ENCODE data around the gene ANO1. TPM values are rescaled to one million over a fixed set of nuclear protein-coding genes. Genes with fewer than 3 reads are reported as not detected.
"Not testable (repeated sequence)": the region's sequence is repeated elsewhere in the genome, so short reads cannot be mapped to it uniquely, and the experiment has no call there.

Gene ANO1
- total RNA-seq, 3 donors from 2014 or later, result 3.7 to 95.0 (median 53.7) TPM

- TF ChIP-seq POLR2A (IDR thresholded peaks at IDR 0.05), result no peak
- TF ChIP-seq CTCF (IDR thresholded peaks at IDR 0.05), result no peak
- no peak for TF ChIP-seq POLR2AphosphoS5 (IDR thresholded peaks at IDR 0.05)
- no peak overlapping the region for H3K27ac ChIP-seq
- H3K9me3 ChIP-seq, result no peaks in the 10 kb centered on the region
- H3K27me3 ChIP-seq, result no peaks in the 10 kb centered on the region
- no peak overlapping the region for H3K4me3 ChIP-seq
- peaks cover 5% of the 10 kb centered on the region for H3K36me3 ChIP-seq
- no peak for DNase-seq (ENCODE audit: low spot score in 2 of 2)
- H3K4me1 ChIP-seq, result peaks cover 6 to 15% of the 10 kb centered on the region in 2 donors
- intact Hi-C loops (cut with DNase I; ENCODE audit: low total_unique reads), result loop anchor here (10.0 kb wide), 1 partner anchor 47 kb away; no protein-coding TSS in a partner anchor
Measured at GRCh38 chr11:70207531-70208131, 129.5 kb downstream of the ANO1 start.

GRCh38 chr11:70209391-70209912 lies 131.3 kb downstream of the ANO1 start:
- no peak for DNase-seq (ENCODE audit: low spot score in 2 of 2)
- TF ChIP-seq POLR2AphosphoS5 (IDR thresholded peaks at IDR 0.05), result no peak
- no peak for TF ChIP-seq CTCF (IDR thresholded peaks at IDR 0.05)
- TF ChIP-seq POLR2A (IDR thresholded peaks at IDR 0.05), result no peak
- intact Hi-C loops (cut with DNase I; ENCODE audit: low total_unique reads), result loop anchor here (10.0 kb wide), 1 partner anchor 45 kb away; no protein-coding TSS in a partner anchor
- Histone ChIP-seq H3K9me3 (no peaks in the 10 kb centered on the region), H3K27ac (peak overlapping the region; percentile 1 to 61), H3K4me3 (no peak overlapping the region), H3K4me1 (peaks cover under 1 to 12% of the 10 kb centered on the region in 2 donors), H3K27me3 (no peaks in the 10 kb centered on the region), H3K36me3 (peaks cover 5% of the 10 kb centered on the region)

GRCh38 chr11:70210051-70210501 lies 132.0 kb downstream of the ANO1 start:
- no peak for DNase-seq (ENCODE audit: low spot score in 2 of 2)
- peaks cover 5% of the 10 kb centered on the region for H3K36me3 ChIP-seq
- peaks cover 0 to 6% of the 10 kb centered on the region in 2 donors for H3K4me1 ChIP-seq
- TF ChIP-seq POLR2AphosphoS5 (IDR thresholded peaks at IDR 0.05), result no peak
- TF ChIP-seq CTCF (IDR thresholded peaks at IDR 0.05), result no peak
- no peak for TF ChIP-seq POLR2A (IDR thresholded peaks at IDR 0.05)
- no peaks in the 10 kb centered on the region for H3K9me3 ChIP-seq
- no peaks in the 10 kb centered on the region for H3K27me3 ChIP-seq
- H3K4me3 ChIP-seq, result no peak overlapping the region
- intact Hi-C loops (cut with DNase I; ENCODE audit: low total_unique reads), result no loop called here
- H3K27ac ChIP-seq, result peak overlapping the region; percentile 1 to 61

GRCh38 chr11:70210530-70210929 lies 132.4 kb downstream of the ANO1 start:
- Histone ChIP-seq H3K4me3 (no peak overlapping the region), H3K9me3 (no peaks in the 10 kb centered on the region), H3K36me3 (peaks cover 5% of the 10 kb centered on the region), H3K4me1 (peaks cover 0 to 1% of the 10 kb centered on the region in 2 donors), H3K27ac (peak overlapping the region in 1 of 2 donors; percentile 30), H3K27me3 (no peaks in the 10 kb centered on the region)
- TF ChIP-seq CTCF (IDR thresholded peaks at IDR 0.05), result no peak
- no peak for TF ChIP-seq POLR2AphosphoS5 (IDR thresholded peaks at IDR 0.05)
- TF ChIP-seq POLR2A (IDR thresholded peaks at IDR 0.05), result no peak
- DNase-seq (ENCODE audit: low spot score in 2 of 2), result no peak
- intact Hi-C loops (cut with DNase I; ENCODE audit: low total_unique reads), result no loop called here

GRCh38 chr11:70212227-70212811 lies 134.2 kb downstream of the ANO1 start:
- no peaks in the 10 kb centered on the region for H3K4me1 ChIP-seq
- intact Hi-C loops (cut with DNase I; ENCODE audit: low total_unique reads), result no loop called here
- H3K27ac ChIP-seq, result no peak overlapping the region

GRCh38 chr11:70217388-70217787 lies 139.3 kb downstream of the ANO1 start:
- H3K4me3 ChIP-seq; H3K36me3 ChIP-seq; H3K4me1 ChIP-seq; H3K27me3 ChIP-seq; H3K27ac ChIP-seq; DNase-seq (ENCODE audit: low spot score in 2 of 2); intact Hi-C loops (cut with DNase I; ENCODE audit: low total_unique reads); H3K9me3 ChIP-seq: not testable (repeated sequence)

More at GRCh38 chr11:70212227-70212811, 134.2 kb downstream of the ANO1 start:
- TF ChIP-seq POLR2A (IDR thresholded peaks at IDR 0.05) (no peak), CTCF (IDR thresholded peaks at IDR 0.05) (no peak), POLR2AphosphoS5 (IDR thresholded peaks at IDR 0.05) (no peak)
- DNase-seq (ENCODE audit: low spot score in 2 of 2), result no peak
- Histone ChIP-seq H3K27me3 (no peaks in the 10 kb centered on the region), H3K36me3 (no peaks in the 10 kb centered on the region), H3K4me3 (peak overlapping the region in 2 of 3 donors; percentile 20 to 52), H3K9me3 (no peaks in the 10 kb centered on the region)

- H3K9me3 ChIP-seq; H3K4me1 ChIP-seq; H3K27me3 ChIP-seq; H3K27ac ChIP-seq; intact Hi-C loops (cut with DNase I; ENCODE audit: low total_unique reads); H3K4me3 ChIP-seq; H3K36me3 ChIP-seq; DNase-seq (ENCODE audit: low spot score in 2 of 2): not testable (repeated sequence)
Measured at GRCh38 chr11:70218076-70218475, 140.0 kb downstream of the ANO1 start.

Data from breast epithelium (tissue), 4 donors.